D721Med (cell line): Measurements from ENCODE around the gene SMAD5.
A peak's percentile ranks its signal among the peaks of the same experiment; 100 is the strongest.

Experiments used
- DNase-seq: peaks from one replicate; pipeline ENCODE4 v3.0.0; 2011; ENCODE audit warnings: low spot score; ENCODE audit not compliant: insufficient read length
- FAIRE-seq: peaks from 2 replicates; lab custom pipeline; 2011; peaks lifted over from hg19 to GRCh38; lab: Jason Lieb, UNC
- TF ChIP-seq, protein P1 (sequence below): IDR thresholded peaks from 2 replicates; pipeline ENCODE4 v1.5.1; 2012; ENCODE audit warnings: mild to moderate bottlenecking, control low read depth; ENCODE audit not compliant: insufficient read depth; ENCODE audit errors: missing control alignments

SMAD5 gene

GRCh38 chr5:136169218-136169617 lies 36.6 kb downstream of the SMAD5 start:
- DNase-seq = no peak
- FAIRE-seq = no peak
- TF ChIP-seq, protein P1, sequence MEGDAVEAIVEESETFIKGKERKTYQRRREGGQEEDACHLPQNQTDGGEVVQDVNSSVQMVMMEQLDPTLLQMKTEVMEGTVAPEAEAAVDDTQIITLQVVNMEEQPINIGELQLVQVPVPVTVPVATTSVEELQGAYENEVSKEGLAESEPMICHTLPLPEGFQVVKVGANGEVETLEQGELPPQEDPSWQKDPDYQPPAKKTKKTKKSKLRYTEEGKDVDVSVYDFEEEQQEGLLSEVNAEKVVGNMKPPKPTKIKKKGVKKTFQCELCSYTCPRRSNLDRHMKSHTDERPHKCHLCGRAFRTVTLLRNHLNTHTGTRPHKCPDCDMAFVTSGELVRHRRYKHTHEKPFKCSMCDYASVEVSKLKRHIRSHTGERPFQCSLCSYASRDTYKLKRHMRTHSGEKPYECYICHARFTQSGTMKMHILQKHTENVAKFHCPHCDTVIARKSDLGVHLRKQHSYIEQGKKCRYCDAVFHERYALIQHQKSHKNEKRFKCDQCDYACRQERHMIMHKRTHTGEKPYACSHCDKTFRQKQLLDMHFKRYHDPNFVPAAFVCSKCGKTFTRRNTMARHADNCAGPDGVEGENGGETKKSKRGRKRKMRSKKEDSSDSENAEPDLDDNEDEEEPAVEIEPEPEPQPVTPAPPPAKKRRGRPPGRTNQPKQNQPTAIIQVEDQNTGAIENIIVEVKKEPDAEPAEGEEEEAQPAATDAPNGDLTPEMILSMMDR = no peak

- FAIRE-seq (peak; percentile 80), DNase-seq (no peak)
- TF ChIP-seq, protein P1 = peak; percentile 88
Measured at GRCh38 chr5:136174021-136174659, 41.5 kb downstream of the SMAD5 start.

GRCh38 chr5:136182618-136183017 lies 50.0 kb downstream of the SMAD5 start:
- TF ChIP-seq, protein P1 = no peak
- FAIRE-seq = no peak

DNA sequence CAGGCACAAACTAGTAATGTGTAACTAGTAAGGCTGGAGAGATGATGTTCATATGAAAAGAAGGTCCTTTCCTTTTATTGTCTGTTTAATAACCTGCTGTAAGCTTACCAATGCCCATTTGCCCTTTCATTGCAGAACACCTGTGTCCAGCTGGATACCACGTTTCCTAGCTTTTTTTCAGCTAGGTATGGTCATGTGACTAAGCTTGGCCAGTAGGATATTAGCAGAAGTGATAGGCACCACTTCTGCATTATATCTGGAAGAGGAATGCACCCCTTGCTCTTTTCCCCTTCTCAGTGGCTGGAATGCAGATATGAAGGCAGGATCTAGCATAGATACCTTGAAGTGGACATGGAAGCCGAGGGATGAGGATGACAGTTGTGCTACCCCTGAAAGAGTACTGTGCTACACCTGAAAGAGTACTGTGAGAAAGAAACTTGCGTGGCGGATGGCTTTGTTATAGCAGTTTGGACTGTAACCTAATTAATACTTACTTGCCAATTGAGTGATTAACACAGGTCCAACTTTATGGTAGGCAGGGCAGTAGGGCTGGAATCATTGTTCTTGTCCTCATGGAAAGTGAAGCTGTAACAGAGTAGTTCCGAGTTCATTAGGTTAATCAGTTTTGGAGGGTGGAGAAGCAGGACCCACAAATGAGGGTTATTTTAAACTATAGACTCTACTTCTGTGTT lies 53.5 kb downstream of the SMAD5 start:
- FAIRE-seq = no peak

More at GRCh38 chr5:136182618-136183017, 50.0 kb downstream of the SMAD5 start:
- DNase-seq = no peak

DNA sequence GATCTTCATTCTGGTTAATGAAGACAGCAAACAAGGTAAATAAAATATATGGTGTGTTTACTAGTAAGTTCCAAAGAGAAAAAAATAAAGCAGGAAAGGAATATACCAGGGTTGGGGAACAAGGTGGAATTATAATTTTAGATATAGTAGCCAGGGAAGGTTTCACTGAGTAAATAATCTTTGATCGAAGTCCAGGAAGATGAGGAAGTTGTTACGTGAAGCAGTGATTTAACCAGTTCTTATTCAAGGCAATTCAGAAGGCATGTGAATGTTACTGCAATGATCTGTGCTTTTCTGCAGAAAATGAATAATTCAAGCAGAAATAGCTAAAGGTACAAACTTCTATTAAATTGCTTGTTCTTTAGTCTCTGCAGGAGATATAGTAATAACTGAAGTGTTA lies 54.2 kb downstream of the SMAD5 start:
- TF ChIP-seq, protein P1 = no peak
- no peak for FAIRE-seq
- no peak for DNase-seq

More for the DNA sequence above, 53.5 kb downstream of the SMAD5 start:
- no peak for DNase-seq
- TF ChIP-seq, protein P1 = no peak

DNA sequence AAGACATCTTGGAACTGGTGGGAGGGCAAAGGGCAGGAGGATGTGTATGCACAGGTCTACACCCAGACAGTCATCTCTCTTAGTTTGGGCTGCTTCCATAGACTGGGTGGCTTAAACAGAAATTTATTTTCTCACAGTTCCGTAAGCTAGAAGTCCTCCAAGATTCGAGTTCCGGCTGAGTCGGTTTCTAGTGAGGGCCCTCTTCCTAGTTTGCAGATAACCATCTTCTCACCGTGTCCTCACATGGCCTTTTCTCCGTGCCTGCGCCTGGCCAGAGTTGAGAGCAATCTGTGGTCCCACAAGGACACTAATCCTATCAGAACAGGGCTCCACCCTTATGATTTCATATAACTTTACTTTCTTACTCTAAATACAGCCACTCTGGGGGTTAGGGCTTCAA lies 56.2 kb downstream of the SMAD5 start:
- TF ChIP-seq, protein P1 = no peak
- no peak for DNase-seq
- FAIRE-seq = no peak
